GM21367 (cell line): Measurements from ENCODE around the gene ENC1.

Experiments
- ATAC-seq: cut with Tn5 transposase; IDR thresholded peaks from one replicate; pipeline ENCODE4 v1.9.1; 2021; ENCODE audit not compliant: unreplicated experiment

Gene ENC1

GRCh38 chr5:74613283-74613682 is 27.2 kb downstream of the ENC1 start:
- no peak for ATAC-seq

DNA sequence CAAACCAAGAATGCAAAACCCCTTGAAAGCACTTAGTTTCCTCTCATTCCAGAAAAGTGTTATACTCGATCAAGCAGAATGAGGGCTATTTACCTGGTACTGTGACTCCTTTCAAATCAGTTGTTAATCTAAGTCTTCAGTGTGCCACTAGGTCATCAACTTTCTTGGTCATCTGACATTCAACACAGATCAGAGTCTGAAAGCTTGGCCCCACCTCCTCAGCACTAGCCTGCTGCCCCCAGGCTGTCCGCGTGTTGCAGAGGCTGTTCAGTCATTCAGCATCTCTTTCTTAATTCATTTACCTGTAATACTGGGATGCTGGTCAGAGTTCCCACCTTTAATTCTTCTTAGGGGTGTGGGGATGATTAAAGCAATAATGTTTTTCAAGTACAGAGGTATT is 28.5 kb downstream of the ENC1 start:
- ATAC-seq: no peak

- no peak for ATAC-seq
Observed at GRCh38 chr5:74608736-74609601, 31.6 kb downstream of the ENC1 start.

DNA sequence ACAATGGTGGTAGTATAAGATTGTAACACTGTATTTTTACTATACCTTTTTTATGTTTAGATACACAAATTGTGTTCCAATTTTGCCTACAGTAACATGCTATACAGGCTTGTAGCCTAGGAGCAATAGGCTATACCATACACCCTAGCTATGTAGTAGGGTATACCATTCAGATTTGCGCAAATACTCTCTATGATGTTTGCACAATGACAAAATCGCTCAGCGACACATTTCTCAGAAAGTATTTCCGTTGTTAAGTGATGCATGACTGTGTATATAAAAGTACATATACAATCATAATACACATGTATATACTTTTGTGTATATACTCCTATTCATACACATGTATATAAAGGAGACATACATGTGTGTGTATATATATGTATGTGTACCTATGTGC is 34.8 kb downstream of the ENC1 start:
- no peak for ATAC-seq

GRCh38 chr5:74603376-74603775 is 37.2 kb downstream of the ENC1 start:
- ATAC-seq: no peak

DNA sequence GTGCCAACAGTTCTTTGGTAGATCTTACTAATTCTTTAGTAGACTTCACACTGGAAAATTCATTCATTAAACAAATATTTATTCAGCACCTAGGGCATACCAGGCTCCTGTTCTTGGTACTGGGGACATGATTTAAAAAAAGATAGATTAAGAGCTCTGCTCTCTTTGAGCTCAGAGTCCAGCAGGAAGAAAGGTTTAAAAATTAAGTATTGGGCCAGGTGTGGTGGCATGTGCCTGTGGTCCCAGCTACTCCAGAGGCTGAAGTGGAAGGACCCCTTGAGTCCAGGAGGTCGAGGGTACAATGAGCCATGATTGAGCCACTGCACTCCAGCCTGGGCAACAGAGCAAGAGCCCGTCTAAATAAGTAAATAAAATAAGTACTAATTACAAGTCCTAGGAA is 41.4 kb downstream of the ENC1 start:
- no peak for ATAC-seq

DNA sequence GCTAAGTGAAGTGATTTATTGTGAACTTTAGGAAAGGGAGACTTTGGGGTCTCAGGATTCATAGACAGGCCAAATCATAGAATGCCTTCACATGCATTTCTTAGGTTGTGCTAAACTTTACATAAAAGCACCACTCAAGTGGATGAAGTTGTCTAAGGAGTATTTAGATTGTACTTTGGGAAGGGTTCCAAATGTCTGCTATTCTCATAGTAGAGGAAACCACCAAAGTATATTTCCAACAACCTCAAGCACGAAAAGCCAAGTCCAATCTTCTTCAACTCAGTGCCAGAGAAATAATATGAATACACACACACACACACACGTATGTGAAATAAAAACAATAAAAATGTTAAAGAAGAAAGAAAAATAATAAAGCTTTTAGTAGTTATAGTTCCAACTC is 41.8 kb downstream of the ENC1 start:
- no peak for ATAC-seq

DNA sequence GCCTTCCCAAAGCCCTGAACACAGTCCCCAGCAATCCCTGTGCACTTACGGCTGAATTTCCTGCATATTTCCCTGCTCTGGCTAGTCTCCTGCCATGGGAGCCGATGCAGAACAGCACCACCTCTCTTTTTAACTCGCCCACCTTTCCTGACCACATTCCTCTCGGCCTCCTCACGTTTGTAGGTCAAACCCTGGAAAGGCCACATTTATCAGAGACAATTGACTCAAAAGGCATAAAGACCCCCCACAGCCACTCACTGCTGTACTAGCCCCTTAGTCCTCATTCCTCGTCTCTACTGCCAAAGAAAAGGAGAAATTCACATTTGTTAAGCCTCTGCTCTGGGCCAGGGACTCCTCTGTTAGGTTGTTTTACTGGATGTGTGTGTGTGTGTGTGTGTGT is 43.6 kb downstream of the ENC1 start:
- ATAC-seq: no peak

GRCh38 chr5:74595143-74595925 is 45.2 kb downstream of the ENC1 start:
- no peak for ATAC-seq

GRCh38 chr5:74594137-74595040 is 46.1 kb downstream of the ENC1 start:
- ATAC-seq: no peak

- no peak for ATAC-seq
Observed at GRCh38 chr5:74589204-74590056, 51.1 kb downstream of the ENC1 start.

GRCh38 chr5:74588415-74588814 is 52.1 kb downstream of the ENC1 start:
- no peak for ATAC-seq

GRCh38 chr5:74587890-74588289 is 52.6 kb downstream of the ENC1 start:
- no peak for ATAC-seq

DNA sequence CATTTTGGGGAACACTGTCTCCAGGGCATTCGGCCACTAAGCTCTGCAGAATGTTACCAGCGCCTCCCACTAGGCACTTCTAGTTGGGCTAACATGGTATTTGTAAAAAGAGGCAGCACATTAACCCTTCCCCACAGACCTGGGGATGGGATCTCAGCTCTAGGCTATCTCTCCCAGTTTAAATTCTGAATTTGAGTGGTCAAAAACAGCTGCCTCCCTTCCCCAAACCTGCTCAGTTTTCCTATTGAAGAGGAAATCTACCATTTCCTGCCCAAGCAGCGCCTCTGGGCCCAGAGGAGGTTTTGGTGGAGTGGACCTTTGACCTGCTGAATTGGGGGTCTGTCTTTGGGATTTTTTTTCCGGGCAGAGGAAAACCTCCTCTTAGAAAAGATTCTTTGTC is 53.2 kb downstream of the ENC1 start:
- ATAC-seq: no peak

DNA sequence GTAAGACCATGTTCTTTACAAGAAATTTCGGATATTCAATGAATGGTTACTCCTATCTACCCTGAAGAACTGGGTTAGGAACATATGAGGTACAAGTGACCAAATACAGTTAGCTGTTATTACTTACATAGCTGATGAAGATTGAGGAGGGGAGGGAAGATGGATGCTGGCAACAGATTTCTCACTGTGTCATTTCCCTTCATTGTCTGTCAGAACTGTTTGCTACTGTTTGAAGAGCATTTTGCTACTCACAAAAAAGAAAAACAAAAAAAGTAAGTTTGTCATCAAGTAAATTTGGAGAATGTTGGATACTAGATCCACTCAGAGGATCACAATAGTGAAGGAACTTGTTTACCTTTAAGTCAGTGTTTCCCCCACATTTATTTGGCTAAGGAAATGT is 53.7 kb downstream of the ENC1 start:
- no peak for ATAC-seq

DNA sequence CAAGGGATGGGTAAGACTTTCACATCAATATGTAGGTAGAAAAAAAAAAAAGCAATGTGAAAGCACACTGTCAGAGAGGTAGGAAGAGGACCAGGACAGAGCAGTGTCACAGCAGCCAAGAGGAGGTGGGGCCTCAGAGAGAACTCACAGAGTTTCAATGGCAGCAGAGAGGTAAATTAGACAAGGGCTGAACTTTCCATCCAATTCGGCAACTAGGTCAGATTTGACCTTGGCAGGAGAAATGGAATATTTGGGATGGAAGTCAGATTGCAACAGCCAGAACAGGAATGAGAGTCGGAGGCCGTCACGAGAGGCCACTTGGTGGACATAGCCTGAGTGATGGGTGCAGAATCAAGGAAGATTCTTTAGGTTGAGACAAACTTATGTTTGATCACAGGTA is 57.7 kb downstream of the ENC1 start:
- no peak for ATAC-seq

- ATAC-seq: no peak
Observed at GRCh38 chr5:74581988-74582365, 58.6 kb downstream of the ENC1 start.

- ATAC-seq: no peak
Observed at GRCh38 chr5:74580729-74581109, 59.8 kb downstream of the ENC1 start.

DNA sequence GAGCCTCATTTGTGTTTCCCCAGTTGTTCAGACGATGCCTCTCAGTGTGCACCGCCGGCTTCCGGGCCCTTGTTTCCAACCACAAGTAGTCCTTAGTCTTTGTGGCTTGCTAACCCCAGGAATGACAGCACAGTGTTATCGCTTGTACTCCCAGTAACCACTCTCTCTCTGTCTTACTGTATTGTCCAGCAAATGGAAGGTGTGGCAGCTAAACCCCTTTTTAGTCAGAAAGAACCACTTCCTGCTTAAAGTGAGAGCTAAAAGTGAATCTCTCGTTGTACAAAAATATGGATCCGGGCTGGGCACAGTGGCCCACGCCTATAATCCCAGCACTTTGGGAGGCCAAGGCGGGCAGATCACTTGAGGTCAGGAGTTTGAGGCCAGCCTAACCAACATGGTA is 61.3 kb downstream of the ENC1 start:
- ATAC-seq: peak; percentile 75

GRCh38 chr5:74578356-74579044 is 62.0 kb downstream of the ENC1 start:
- ATAC-seq: no peak
